Mesenteric fat pad (tissue), 1 donor: ENCODE results near the gene CMYA5. TPM values are rescaled to one million over a fixed set of nuclear protein-coding genes. Genes with fewer than 3 reads are reported as not detected.

Experiments
- DNase-seq: peaks from one replicate; pipeline ENCODE4 v3.0.0-alpha.2; 2020; ENCODE audit warnings: low spot score
- total RNA-seq: library from RNA; stranded (reverse); fragmentation: NEBNext Ultra II Directional; extraction: Animal tissue kit (Norgen Biotek cat#: 25700); gene quantifications from one replicate; pipeline ENCODE4 v1.2.1, GENCODE V29; 2021
- donor health status: DM: yes; HTN: yes; CAD: no.

The CMYA5 gene
- total RNA-seq, 1 donor from 2014 or later = 2.6 TPM

DNA sequence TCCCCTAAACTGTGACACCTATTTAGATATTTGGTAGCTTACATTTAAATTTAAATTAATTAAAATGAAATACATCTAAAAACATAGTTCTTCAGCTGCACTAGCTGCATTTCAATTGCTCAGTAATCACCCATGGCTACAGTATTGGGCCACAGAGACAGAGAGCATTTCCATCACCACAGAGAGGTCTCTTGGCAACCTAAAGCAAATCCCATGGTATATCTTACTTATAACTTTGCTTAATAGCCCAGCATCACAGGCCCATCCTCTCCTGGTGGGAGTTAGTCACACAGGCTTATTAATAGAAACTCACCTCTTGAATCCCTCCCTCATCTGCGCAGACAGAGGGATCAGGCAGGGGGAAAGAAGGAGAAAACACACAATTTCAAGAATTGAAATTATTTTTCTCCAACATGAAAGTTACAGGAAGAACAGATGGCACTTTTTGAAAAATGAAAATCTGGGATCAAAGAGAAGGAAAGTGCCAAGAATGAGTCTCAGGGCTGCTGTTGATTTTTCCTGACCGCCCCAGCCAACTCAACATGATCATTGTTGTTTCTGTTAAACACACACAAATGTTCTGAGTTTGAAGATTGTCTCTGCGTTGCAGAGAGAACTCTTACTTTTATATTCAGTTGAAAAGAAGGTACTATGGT lies 144.6 kb downstream of the CMYA5 start:
- DNase-seq = no peak

- no peak for DNase-seq
These were observed 145.4 kb downstream of the CMYA5 start for GRCh38 chr5:79834754-79835714.

- DNase-seq = no peak
These were observed 148.3 kb downstream of the CMYA5 start for GRCh38 chr5:79837761-79838551.

GRCh38 chr5:79840084-79840990 lies 150.7 kb downstream of the CMYA5 start:
- DNase-seq = no peak

DNA sequence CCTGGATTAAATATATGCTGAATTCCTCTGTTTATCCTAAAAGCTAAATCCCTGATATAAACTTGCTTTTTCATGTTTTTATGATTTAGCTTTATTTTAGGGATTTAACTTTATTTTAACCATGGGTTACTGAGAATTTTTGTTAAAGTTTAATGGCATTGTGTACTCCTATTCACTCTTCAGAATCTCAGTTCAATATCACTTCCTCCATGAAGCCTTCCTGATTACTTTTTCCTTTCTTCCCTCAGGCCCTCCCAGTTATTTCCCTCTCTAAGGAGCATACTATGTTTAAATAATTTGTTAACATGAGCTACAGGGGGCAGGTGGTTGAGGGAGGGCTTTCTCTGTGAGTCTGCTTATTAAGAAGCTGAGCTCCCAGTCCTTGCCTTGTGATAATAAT lies 151.5 kb downstream of the CMYA5 start:
- no peak for DNase-seq

DNA sequence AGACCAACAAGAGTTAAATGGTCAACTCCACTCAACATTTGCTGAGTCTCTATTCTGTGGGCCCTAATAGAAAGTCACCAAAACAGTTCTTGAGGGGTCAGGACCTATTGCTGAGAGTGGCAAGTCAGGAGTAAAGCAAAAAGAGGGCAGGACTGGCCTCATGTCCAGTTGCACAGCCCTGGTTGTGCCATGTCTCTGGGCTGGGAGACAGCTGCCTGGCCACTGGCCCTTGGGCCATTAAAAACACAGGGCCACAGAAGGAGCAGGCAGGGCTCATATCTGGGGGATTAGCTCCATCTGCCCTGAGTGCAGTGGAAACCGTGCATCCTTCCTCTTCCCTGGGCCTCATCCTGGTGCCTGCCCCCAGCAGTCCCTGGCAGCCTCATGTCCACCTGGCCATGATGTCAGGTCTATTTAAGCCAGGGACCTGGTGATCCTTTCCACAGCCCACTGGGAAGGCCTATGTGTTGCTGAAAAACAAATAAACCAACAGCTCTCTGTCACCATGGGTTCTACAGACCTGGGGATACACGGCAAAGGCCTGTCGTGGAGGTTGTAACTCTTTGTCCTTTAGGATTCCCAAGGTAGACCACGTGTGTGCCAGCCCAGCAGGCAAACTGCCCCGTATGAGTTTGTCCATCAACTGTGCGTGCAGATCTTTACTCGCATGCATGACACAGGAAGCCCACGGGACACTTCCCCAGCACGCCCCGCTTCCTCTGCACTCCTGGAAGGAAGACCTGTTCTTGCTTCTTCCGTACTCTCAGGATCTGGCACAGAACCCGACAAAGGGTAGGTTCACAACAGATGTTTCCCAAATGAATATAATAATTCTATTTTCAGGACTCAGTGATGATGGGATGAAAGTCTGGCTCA lies 152.6 kb downstream of the CMYA5 start:
- no peak for DNase-seq

DNA sequence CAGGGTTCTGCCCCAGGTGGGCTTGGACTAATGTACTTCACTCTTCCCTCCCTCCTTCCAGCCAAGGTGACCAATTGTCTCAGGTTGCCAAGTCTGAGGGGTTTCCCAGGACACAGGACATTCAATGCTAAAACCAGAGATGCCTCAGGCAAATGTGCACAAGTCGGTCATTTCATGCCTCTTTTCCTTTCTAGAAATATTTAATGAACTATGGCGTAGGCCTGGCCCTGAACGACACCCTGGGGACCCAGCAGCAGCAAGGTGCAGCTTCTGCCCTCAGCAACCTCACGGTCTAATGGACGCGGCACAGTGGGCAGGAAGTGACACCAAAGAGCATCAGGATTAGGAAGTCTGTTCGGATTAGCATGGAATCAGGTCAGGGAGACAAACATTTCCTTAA lies 153.4 kb downstream of the CMYA5 start:
- DNase-seq = no peak

GRCh38 chr5:79843450-79844388 lies 154.1 kb downstream of the CMYA5 start:
- no peak for DNase-seq

- DNase-seq = no peak
These were observed 154.9 kb downstream of the CMYA5 start for GRCh38 chr5:79844571-79844970.

- DNase-seq = no peak
These were observed 156.0 kb downstream of the CMYA5 start for GRCh38 chr5:79845448-79846197.

- no peak for DNase-seq
These were observed 156.5 kb downstream of the CMYA5 start for GRCh38 chr5:79846198-79846521.

- DNase-seq = no peak
These were observed 157.9 kb downstream of the CMYA5 start for GRCh38 chr5:79847561-79847960.

DNA sequence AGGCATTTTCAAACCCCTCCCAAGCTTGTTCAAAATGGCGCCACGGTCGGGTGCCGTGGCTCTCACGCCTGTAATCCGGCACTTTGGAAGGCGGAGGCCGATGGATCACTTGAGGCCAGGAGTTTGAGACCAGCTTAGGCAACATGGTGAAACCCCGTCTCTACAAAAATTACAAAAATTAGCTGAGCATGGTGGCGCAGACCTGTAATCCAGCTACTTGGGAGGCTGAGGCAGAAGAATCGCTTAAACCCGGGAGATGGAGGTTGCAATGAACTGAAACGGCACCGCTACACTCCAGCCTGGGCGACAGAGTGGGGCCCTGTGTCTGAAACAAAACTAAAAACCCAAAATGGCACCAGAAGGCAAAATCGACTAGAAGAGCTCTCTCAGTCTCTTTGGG lies 159.4 kb downstream of the CMYA5 start:
- DNase-seq = no peak

Other genes starting within 250 kb of the CMYA5 start
- gene HOMER1, start 175.7 kb upstream of the CMYA5 start, total RNA-seq = 3.2 TPM
- gene TENT2, start 77.4 kb upstream of the CMYA5 start, total RNA-seq = 68.1 TPM